HG03565 (cell line): ENCODE results near the gene ITLN1.
"Not testable (repeated sequence)": the region's sequence is repeated elsewhere in the genome, so short reads cannot be mapped to it uniquely, and the experiment has no call there.

ENCODE experiments used
- ATAC-seq: cut with Tn5 transposase; IDR thresholded peaks from one replicate; pipeline ENCODE4 v1.9.1; 2021; ENCODE audit warnings: mild to moderate bottlenecking, moderate library complexity; ENCODE audit not compliant: unreplicated experiment

The ITLN1 gene

GRCh38 chr1:160883581-160884513 is 1.1 kb downstream of the ITLN1 start:
- no peak for ATAC-seq

GRCh38 chr1:160882582-160882981 is 2.4 kb downstream of the ITLN1 start:
- ATAC-seq, result no peak

- not testable (repeated sequence) for ATAC-seq
These were observed 3.7 kb downstream of the ITLN1 start for GRCh38 chr1:160881264-160881663.

DNA sequence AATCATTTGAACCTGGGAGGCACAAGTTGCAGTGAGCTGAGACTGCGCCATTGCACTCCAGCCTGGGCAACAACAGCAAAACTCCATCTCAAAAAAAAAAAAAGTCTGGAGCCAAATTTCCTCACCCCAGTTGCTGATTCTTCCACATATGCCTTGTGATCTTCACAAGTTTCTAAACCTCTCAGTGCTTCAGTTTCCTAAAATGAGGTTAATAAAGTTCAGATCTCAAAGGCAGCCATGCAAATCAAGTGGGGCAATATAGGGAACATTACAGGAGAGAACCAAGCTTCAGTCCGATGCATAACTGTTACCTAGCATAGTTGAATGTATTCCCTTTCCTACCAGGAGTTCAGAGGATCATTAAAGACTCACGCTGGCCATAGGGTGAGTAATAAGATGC is 4.8 kb downstream of the ITLN1 start:
- ATAC-seq, result no peak

GRCh38 chr1:160879056-160879455 is 5.9 kb downstream of the ITLN1 start:
- ATAC-seq, result no peak

- ATAC-seq, result no peak
These were observed 7.8 kb downstream of the ITLN1 start for GRCh38 chr1:160877221-160877620.

DNA sequence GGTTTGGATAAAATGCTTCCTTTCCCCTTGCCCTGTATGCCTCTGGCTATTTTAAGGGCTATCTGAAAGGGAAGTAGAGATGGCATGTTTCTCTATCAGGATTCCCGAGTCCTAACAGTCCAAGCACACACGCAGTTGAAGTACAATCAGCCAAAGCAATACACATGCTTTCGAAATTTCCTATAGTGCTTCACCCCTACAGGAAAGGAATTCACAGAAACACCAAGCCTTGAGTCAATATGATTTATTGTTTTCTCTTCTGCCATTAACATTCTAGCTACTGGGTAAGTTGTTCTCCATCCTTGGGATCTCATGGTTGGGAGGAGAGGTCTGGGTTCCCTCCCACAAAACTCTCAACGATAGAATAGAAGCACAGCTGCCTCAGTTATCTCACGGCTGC is 8.7 kb downstream of the ITLN1 start:
- ATAC-seq, result no peak

- ATAC-seq, result not testable (repeated sequence)
These were observed 9.4 kb downstream of the ITLN1 start for GRCh38 chr1:160875591-160875990.

- ATAC-seq, result no peak
These were observed 10.0 kb downstream of the ITLN1 start for GRCh38 chr1:160874935-160875334.

- ATAC-seq, result no peak
These were observed 16.8 kb downstream of the ITLN1 start for GRCh38 chr1:160868141-160868540.

GRCh38 chr1:160867651-160868050 is 17.3 kb downstream of the ITLN1 start:
- not testable (repeated sequence) for ATAC-seq

DNA sequence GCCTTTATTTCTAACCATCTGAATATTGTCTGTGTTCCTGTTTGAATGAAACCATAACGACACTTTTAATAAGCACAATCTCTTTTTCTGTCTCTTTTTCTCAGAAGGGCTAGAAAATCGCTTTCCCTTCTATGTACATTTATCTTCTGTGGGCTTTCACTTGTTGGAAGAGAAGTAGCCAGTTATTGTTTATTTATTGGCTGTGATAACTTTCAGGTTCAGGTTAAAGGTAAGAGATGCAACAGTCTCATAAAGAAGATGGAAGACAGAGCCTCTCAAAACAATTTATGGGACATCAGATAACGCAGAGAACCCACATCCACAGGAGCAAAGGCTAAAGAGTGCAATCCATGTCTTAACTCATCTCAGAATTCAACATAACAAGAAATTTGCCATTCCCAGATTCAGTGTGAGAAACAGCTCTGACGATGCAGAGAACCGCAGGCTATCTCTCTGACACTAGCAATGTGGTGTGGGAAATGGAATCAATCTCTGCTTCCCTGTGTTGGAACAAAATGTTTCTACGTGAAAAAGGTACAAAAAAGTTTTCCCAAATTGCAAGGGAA is 18.2 kb downstream of the ITLN1 start:
- no peak for ATAC-seq

GRCh38 chr1:160866001-160866694 is 18.8 kb downstream of the ITLN1 start:
- ATAC-seq, result no peak

GRCh38 chr1:160865337-160865736 is 19.6 kb downstream of the ITLN1 start:
- no peak for ATAC-seq

DNA sequence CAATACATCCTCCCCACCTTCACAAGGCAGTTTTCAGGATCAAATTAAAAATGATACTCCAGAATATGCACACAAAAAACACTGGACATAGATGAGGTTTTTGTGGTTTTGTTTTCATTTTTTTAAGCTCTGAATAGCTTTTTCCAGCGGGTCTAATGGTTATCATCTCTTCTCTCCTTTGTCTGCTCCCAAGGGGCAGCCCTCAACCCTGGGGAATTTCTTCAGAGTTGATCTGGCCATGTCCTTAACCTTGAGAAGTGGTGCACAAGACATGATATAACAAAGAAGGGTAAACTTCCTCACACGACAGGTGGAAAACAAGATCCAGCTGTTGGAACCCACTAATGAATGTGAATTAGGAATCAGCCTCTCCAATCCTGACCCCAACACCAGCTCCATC is 20.8 kb downstream of the ITLN1 start:
- ATAC-seq, result no peak

DNA sequence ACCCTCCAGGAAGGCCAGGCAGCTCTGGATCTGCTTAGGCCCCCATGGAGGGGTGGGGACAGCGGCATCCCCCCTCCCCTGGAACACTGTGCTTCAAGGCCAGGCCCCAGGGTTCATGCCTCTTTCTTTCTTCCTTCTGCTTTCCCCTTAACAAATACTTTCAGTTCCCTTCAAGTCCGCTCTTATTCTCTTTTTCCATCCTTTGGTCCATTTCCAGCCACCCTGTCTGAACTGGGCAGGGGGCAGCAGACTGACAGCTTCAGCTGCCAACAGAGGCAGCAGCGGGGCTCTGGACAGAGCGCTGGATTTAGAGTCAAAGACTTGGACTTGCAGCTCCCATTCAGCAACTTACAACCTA is 21.2 kb downstream of the ITLN1 start:
- no peak for ATAC-seq

- ATAC-seq, result no peak
These were observed 21.8 kb downstream of the ITLN1 start for GRCh38 chr1:160863061-160863773.

DNA sequence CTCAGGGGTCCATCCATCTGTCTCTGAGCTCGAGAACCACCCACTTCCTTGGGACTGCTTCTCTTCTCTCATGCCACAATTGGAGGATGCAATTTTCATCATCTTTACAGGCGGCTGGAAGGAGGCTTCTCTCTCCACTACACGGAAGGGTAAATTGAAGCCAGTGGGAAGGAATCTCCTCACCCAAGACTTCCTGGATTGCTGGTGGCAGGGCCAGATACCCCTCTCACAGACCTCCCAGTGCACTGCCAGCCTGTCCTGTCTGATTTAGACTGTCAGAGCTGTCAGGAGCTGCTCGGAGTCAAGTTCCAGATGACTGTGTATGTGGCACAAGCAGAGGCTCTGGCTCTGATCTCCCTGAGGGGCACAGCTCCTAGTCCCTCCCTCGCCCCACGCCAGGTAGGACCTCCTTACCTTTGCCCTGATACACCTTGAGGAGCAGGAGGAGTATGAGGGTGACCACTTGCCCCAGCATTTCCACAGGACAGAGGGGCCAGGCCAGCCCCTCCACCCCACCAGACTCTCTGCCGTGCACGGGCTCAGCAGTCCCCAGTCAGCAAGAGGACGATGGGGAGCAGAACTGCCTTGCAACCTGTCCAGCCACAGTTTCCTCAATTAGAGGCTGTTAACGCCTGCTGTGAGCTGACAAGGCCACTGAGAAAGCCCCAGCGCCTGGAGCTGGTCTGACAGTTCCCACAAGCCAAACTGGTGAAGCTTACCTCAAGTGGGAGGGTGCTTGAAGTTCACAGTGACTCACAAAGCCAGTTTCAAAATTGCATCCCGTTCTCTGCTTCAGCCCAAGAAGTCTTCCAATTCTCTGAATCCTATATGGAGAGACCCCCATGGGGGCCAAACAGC is 22.5 kb downstream of the ITLN1 start, which contains the start of gene CD244:
Gene CD244, minus strand, starts transcription at position 685 of the 858 bp plus-strand sequence. Its CDS starts 210 bp downstream, at position 475.
- ATAC-seq, result peak; percentile 72

DNA sequence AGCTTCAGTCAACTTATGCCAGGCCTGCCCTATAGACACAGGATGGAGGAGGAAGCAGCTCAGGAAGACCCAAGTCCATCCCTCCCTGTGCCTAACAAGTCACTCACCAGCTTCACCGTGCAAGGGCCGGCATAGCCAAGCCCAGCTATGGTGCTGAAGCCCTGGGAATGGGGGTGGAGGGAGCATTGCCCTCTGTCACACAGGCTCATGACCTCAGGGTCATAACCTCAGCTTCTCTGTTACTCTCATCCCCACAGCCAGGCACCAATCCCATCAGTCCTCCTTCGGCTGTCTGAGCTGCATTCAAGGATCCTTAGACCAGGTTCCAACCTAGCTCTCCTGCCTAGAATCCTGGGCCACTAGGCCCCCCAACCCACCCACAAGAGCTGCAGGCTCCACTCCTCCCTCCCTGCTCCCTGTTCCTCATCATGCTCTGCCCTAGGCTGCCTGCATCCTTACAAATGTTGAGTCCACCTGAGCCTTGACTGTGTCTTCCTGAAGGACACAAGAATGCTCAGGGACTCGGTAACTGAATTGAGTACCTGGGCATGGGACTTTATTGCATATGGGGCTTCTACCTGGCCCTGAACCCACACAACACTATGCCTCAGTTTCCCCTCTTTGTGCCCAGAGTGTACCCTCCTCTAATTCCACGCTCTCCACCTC is 24.0 kb downstream of the ITLN1 start:
- ATAC-seq, result no peak

DNA sequence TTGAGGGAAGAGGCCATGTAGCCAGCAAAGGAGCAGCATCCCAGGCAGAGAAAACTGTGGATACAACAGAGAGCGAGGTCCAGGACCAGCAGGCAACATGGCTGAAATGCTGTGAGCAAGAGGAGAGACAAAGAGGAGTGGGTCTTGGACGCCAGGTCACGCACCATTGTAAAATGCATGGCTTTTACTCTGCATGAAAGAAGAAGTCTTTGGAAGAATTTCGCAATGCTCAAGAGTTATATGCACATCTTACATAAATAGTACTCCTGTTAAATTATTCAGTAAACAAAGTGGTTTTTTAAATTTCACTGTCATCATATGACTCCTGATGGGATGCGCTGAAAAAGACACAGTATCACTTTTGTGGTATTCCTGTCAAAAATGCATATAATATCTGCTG is 25.8 kb downstream of the ITLN1 start:
- ATAC-seq, result no peak
